ENCODE results near the gene RWDD4.

GRCh38 chr4:183599284-183599683 is 59.7 kb downstream of the RWDD4 start:
- TF ChIP-seq CTCF (IDR thresholded peaks at IDR 0.05): no peak
- TF ChIP-seq POLR2A (IDR thresholded peaks at IDR 0.05): no peak
